ENCODE results near the gene PSMC5.

GRCh38 chr17:63816669-63817068, 10.6 kb upstream of the PSMC5 start:
- TF ChIP-seq CTCF (IDR thresholded peaks at IDR 0.05): no peak
- TF ChIP-seq POLR2AphosphoS5 (IDR thresholded peaks at IDR 0.05): no peak
